Endothelial cell of umbilical vein (primary cell): ENCODE data around the gene TIMM50. TPM values are rescaled to one million over a fixed set of nuclear protein-coding genes. Genes with fewer than 3 reads are reported as not detected.

Source experiments
- BruUV-seq: library from RNA; stranded (reverse); fragments of 400-500 nt; replicated peaks from 2 replicates; lab custom pipeline; 2021; lab: Mats Ljungman, UMichigan
- CTCF ChIA-PET: fragments of 300-600, 350-600 bp; sonication (Branson Sonifier 250); formaldehyde crosslinking; loops from one replicate; lab custom pipeline; 2021; ENCODE audit warnings: antibody characterized with exemption, inconsistent platforms; lab: Charles Lee
- POLR2A ChIA-PET: fragments of 300-600, 350-600 bp; sonication (Branson Sonifier 250); formaldehyde crosslinking; loops from one replicate; lab custom pipeline; 2021; ENCODE audit warnings: antibody characterized with exemption, inconsistent platforms; lab: Charles Lee
- DNase-seq: peaks from one replicate; pipeline ENCODE4 v3.0.0-alpha.2; 2011; ENCODE audit warnings: low read depth, low spot score
- FAIRE-seq: peaks from 2 replicates; lab custom pipeline; 2011; peaks lifted over from hg19 to GRCh38; lab: Jason Lieb, UNC
- H2AFZ ChIP-seq: 2 replicates; pipeline ENCODE4 v1.6.0; 2012; ENCODE audit warnings: low read depth, low read length, control low read depth, inconsistent platforms
- H3K27ac ChIP-seq: 2 replicates; pipeline ENCODE4 v1.5.1; 2011; ENCODE audit warnings: low read depth, mild to moderate bottlenecking, control low read depth, low read length, moderate library complexity; ENCODE audit not compliant: insufficient read depth
- H3K27me3 ChIP-seq, 2 experiments: 2 replicates each; pipeline versions ENCODE4 v1.6.0 to v1.6.1; 2011; ENCODE audit warnings: low read length in 2 of 2, mixed read lengths in 1 of 2; ENCODE audit not compliant: control insufficient read depth in 2 of 2, insufficient read depth in 2 of 2
- H3K36me3 ChIP-seq, 2 experiments: 2 replicates in 1 of 2; 3 replicates in 1 of 2; pipeline ENCODE4 v1.5.1; 2011; ENCODE audit warnings: low read length in 2 of 2, mild to moderate bottlenecking in 1 of 2, moderate library complexity in 1 of 2; ENCODE audit not compliant: control insufficient read depth in 2 of 2, insufficient read depth in 2 of 2; ENCODE audit errors: extremely low read depth in 1 of 2
- H3K4me1 ChIP-seq: 3 replicates; pipeline ENCODE4 v1.5.1; 2011; ENCODE audit warnings: mild to moderate bottlenecking, low read length; ENCODE audit not compliant: control insufficient read depth, insufficient read depth; ENCODE audit errors: extremely low read depth
- H3K4me2 ChIP-seq: 2 replicates; pipeline ENCODE4 v1.6.1; 2011; ENCODE audit warnings: low read length, control low read depth, mixed read lengths; ENCODE audit not compliant: insufficient read depth
- H3K4me3 ChIP-seq, 3 experiments: fragments of 200-600 bp in 1 of 3; sonication (generic), shearing (Covaris generic) in 1 of 3; replicated peaks in 1 of 3; 2 replicates each; pipeline ENCODE4 v1.5.1; 2011 to 2016; ENCODE audit warnings: control low read depth in 3 of 3, low read length in 3 of 3, mild to moderate bottlenecking in 2 of 3, inconsistent platforms in 1 of 3, low read depth in 1 of 3, moderate library complexity in 1 of 3; ENCODE audit not compliant: insufficient read depth in 1 of 3
- H3K79me2 ChIP-seq: 2 replicates; pipeline ENCODE4 v1.6.0; 2012; ENCODE audit warnings: low read length, inconsistent platforms; ENCODE audit not compliant: control insufficient read depth, insufficient read depth
- H3K9ac ChIP-seq: replicated peaks from 2 replicates; pipeline ENCODE3; 2011; ENCODE audit warnings: low read length, control low read depth; ENCODE audit not compliant: insufficient read depth; ENCODE audit errors: extremely low read depth
- H3K9me1 ChIP-seq: replicated peaks from 3 replicates; pipeline ENCODE4 v1.6.0; 2011; ENCODE audit warnings: mild to moderate bottlenecking, low read length; ENCODE audit not compliant: control insufficient read depth, insufficient read depth; ENCODE audit errors: extremely low read depth
- H3K9me3 ChIP-seq: replicated peaks from 2 replicates; pipeline ENCODE4 v1.5.1; 2012; ENCODE audit warnings: low read length, inconsistent platforms; ENCODE audit not compliant: control insufficient read depth, insufficient read depth
- H4K20me1 ChIP-seq: replicated peaks from 2 replicates; pipeline ENCODE3; 2011; ENCODE audit warnings: mild to moderate bottlenecking, low read length; ENCODE audit not compliant: control insufficient read depth, insufficient read depth; ENCODE audit errors: extremely low read depth
- EZH2 ChIP-seq: IDR thresholded peaks from 2 replicates; pipeline ENCODE4 v1.6.1; 2012; ENCODE audit warnings: borderline replicate concordance, low read depth, mild to moderate bottlenecking, moderate library complexity, low read length, inconsistent platforms; ENCODE audit not compliant: severe bottlenecking
- FOS ChIP-seq: IDR thresholded peaks from 2 replicates; pipeline ENCODE4 v1.6.1; 2011; ENCODE audit warnings: mild to moderate bottlenecking, low read length, moderate library complexity, borderline replicate concordance; ENCODE audit not compliant: insufficient read depth
- GATA2 ChIP-seq: IDR thresholded peaks from 2 replicates; pipeline ENCODE4 v1.7.0; 2011; ENCODE audit warnings: low read depth, mild to moderate bottlenecking, moderate library complexity, mixed read lengths, low read length; ENCODE audit not compliant: insufficient read length, insufficient read depth
- JUN ChIP-seq: IDR thresholded peaks from 2 replicates; pipeline ENCODE4 v1.6.1; 2011; ENCODE audit warnings: borderline replicate concordance, low read depth; ENCODE audit not compliant: insufficient read length, insufficient read depth
- MYC ChIP-seq: IDR thresholded peaks from one replicate; pipeline ENCODE4 v1.6.1; 2011; ENCODE audit warnings: mild to moderate bottlenecking, low read depth, low read length
- POLR2A ChIP-seq: IDR thresholded peaks from 2 replicates; pipeline ENCODE4 v1.6.1; 2012; ENCODE audit warnings: low read depth, mild to moderate bottlenecking, control low read depth, low read length
- POLR2AphosphoS5 ChIP-seq: IDR thresholded peaks from 2 replicates; pipeline ENCODE4 v1.6.1; 2012; ENCODE audit warnings: low read depth, mild to moderate bottlenecking, control low read depth, low read length, moderate library complexity; ENCODE audit not compliant: insufficient read depth
- dilution Hi-C: fragments of 300-500 bp; cut with MboI; formaldehyde crosslinking; loops from one replicate; pipeline ENCODE4 v1.15.0; 2019; ENCODE audit warnings: low sequenced_read_pairs; ENCODE audit not compliant: extremely low pct_ligation_motif_present
- intact Hi-C: fragments of 100-400 bp; cut with micrococcal nuclease; formaldehyde crosslinking; loops from one replicate; pipeline ENCODE4 v1.10.0; 2022
- polyA plus RNA-seq, 4 experiments: library from polyadenylated mRNA; depleted of rRNA in 3 of 4; stranded (reverse) in 3 of 4; unstranded in 1 of 4; fragments of >200 nt; gene quantifications; 2 replicates each; pipeline versions ENCODE4 v1.2.1 to v1.2.3, GENCODE V29; 2011 to 2012; ENCODE audit warnings: missing spikeins in 1 of 4
- total RNA-seq: library from RNA; stranded (reverse); gene quantifications from 2 replicates; pipeline ENCODE4 v1.2.3, GENCODE V29; 2021
- TF ChIP-seq, protein P1 (sequence below), 2 donors: IDR thresholded peaks; 1 replicate in 1 of 2; 2 replicates in 1 of 2; pipeline ENCODE4 v1.5.1; 2011; ENCODE audit warnings: low read length in 2 of 2, mild to moderate bottlenecking in 2 of 2, moderate library complexity in 2 of 2, control low read depth in 1 of 2, inconsistent platforms in 1 of 2, low read depth in 1 of 2; ENCODE audit not compliant: insufficient read depth in 1 of 2; ENCODE audit errors: extremely low read depth in 1 of 2
- TF ChIP-seq, protein P2 (sequence below): IDR thresholded peaks from 2 replicates; pipeline ENCODE4 v1.6.1; 2011; ENCODE audit not compliant: insufficient read depth, insufficient read length

TIMM50 gene
- total and polyA plus RNA-seq, 2 donors (not counting 3 experiments of a cell fraction or from before 2014, with no cell fraction given) = 85.7 to 118 TPM

DNA sequence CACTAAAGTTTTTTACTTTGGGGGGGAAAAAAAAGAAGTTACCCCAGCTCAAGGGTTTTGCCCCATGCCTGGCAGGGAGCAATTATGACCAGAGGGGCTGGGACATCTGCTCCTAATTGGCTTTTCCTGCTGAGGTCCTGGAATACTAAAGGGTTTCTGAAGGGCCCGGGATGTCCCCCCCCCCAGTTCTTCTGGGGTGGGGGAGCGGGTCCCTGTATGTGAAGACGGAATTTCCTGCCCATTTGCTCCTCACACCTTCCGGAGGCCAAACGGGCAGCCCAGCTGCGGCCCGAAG is 17.0 kb downstream of the TIMM50 start:
- Histone ChIP-seq H2AFZ (peak overlapping the region; percentile 68), H3K79me2 (no peaks in the 10 kb centered on the region), H4K20me1 (no peaks in the 10 kb centered on the region), H3K27me3 (peaks cover 25 to 27% of the 10 kb centered on the region in 2 experiments), H3K4me1 (peaks cover 9% of the 10 kb centered on the region), H3K27ac (no peak overlapping the region), H3K4me2 (peak overlapping the region; percentile 61), H3K9me1 (no peaks in the 10 kb centered on the region), H3K36me3 (no peaks in the 10 kb centered on the region), H3K4me3 (peak overlapping the region in 1 of 3 experiments; percentile 19), H3K9ac (no peak overlapping the region), H3K9me3 (no peaks in the 10 kb centered on the region)
- DNase-seq (no peak), FAIRE-seq (no peak)
- dilution Hi-C loops = no loop called here
- ChIA-PET CTCF (interaction anchor here (0.7 to 2.2 kb wide), 14 partner anchors 21 to 295 kb away, joined by 3 to 14 read pairs (median 4); partner anchors contain the start of genes EID2 and EID2B), POLR2A (interaction anchor here (0.7 kb wide), 1 partner anchor 37 kb away, joined by 3 read pairs; no protein-coding TSS in a partner anchor)
- BruUV-seq = no TSS peak
- TF ChIP-seq, protein P1, sequence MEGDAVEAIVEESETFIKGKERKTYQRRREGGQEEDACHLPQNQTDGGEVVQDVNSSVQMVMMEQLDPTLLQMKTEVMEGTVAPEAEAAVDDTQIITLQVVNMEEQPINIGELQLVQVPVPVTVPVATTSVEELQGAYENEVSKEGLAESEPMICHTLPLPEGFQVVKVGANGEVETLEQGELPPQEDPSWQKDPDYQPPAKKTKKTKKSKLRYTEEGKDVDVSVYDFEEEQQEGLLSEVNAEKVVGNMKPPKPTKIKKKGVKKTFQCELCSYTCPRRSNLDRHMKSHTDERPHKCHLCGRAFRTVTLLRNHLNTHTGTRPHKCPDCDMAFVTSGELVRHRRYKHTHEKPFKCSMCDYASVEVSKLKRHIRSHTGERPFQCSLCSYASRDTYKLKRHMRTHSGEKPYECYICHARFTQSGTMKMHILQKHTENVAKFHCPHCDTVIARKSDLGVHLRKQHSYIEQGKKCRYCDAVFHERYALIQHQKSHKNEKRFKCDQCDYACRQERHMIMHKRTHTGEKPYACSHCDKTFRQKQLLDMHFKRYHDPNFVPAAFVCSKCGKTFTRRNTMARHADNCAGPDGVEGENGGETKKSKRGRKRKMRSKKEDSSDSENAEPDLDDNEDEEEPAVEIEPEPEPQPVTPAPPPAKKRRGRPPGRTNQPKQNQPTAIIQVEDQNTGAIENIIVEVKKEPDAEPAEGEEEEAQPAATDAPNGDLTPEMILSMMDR (IDR thresholded peaks at IDR 0.05; ENCODE audit: extremely low read depth in 1 of 2, insufficient read depth in 1 of 2, low read depth in 1 of 2, low read length in 2 of 2) = no peak
- TF ChIP-seq POLR2AphosphoS5 (no peak), POLR2A (no peak), FOS (no peak), GATA2 (no peak), MYC (no peak), JUN (no peak), EZH2 (no peak)
- TF ChIP-seq, protein P2, sequence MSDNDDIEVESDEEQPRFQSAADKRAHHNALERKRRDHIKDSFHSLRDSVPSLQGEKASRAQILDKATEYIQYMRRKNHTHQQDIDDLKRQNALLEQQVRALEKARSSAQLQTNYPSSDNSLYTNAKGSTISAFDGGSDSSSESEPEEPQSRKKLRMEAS = no peak
- intact Hi-C loops = no loop called here
